HCT116 (cell line): ENCODE results near the gene GSKIP. TPM values are rescaled to one million over a fixed set of nuclear protein-coding genes. Genes with fewer than 3 reads are reported as not detected.
A peak's percentile ranks its signal among the peaks of the same experiment; 100 is the strongest.

ENCODE experiments used
- ATAC-seq: fragments of 200-7000 bp; cut with Tn5 transposase; 2 replicates; pipeline ENCODE4 v1.9.1; 2020; ENCODE audit warnings: mild to moderate bottlenecking, moderate library complexity
- BruUV-seq: library from RNA; stranded (reverse); fragments of 400-500 nt; replicated peaks from 2 replicates; lab custom pipeline; 2021; lab: Mats Ljungman, UMichigan
- CTCF ChIA-PET: fragments of 300-600 bp; sonication (Branson Sonifier 250); formaldehyde crosslinking; loops from one replicate; lab custom pipeline; 2021; ENCODE audit warnings: antibody characterized with exemption; lab: Charles Lee
- POLR2A ChIA-PET: fragments of 300-600, 350-600 bp; sonication (Branson Sonifier 250); formaldehyde crosslinking; loops from one replicate; lab custom pipeline; 2021; ENCODE audit warnings: antibody characterized with exemption; lab: Charles Lee
- RAD21 ChIA-PET, 2 experiments: fragments of 300-600 bp; sonication (Branson Sonifier 250); formaldehyde crosslinking; loops; one replicate each; lab custom pipeline; 2023; ENCODE audit warnings: low total read pairs in 2 of 2; ENCODE audit not compliant: uncharacterized antibody in 2 of 2, unreplicated experiment in 2 of 2, low non-redundant PET in 1 of 2; lab: Charles Lee
- DNase-seq: peaks from one replicate; pipeline ENCODE4 v3.0.0-alpha.2; 2010; ENCODE audit warnings: low read depth, low spot score
- H2AFZ ChIP-seq: fragments of 200-600 bp; shearing (Covaris generic), sonication (generic); 2 replicates; pipeline ENCODE4 v1.6.1; 2017; ENCODE audit warnings: low read depth, mixed run types, mixed read lengths, antibody characterized with exemption, low read length; ENCODE audit not compliant: poor library complexity, severe bottlenecking
- H3K27ac ChIP-seq: 2 replicates; pipeline ENCODE4 v1.5.1; 2012; ENCODE audit warnings: low read depth, low read length
- H3K27me3 ChIP-seq: fragments of 200-600 bp; sonication (generic); 2 replicates; pipeline ENCODE4 v1.6.1; 2016; ENCODE audit warnings: mixed run types, low read length, mixed read lengths; ENCODE audit not compliant: insufficient read depth
- H3K36me3 ChIP-seq, 2 experiments: fragments of 200-500 bp in 1 of 2; fragments of 200-600 bp in 1 of 2; sonication (Bioruptor generic) in 1 of 2; sonication (generic) in 1 of 2; 2 replicates each; pipeline versions ENCODE4 v1.5.1 to v1.6.1; 2014 to 2016; ENCODE audit warnings: low read length in 2 of 2, inconsistent platforms in 1 of 2, mixed read lengths in 1 of 2, mixed run types in 1 of 2; ENCODE audit not compliant: insufficient read depth in 2 of 2, control insufficient read depth in 1 of 2
- H3K4me1 ChIP-seq, 2 experiments: fragments of 200-600 bp in 1 of 2; sonication (generic) in 1 of 2; 2 replicates each; pipeline versions ENCODE4 v1.5.1 to v1.6.1; 2012 to 2017; ENCODE audit warnings: low read length in 2 of 2, inconsistent platforms in 1 of 2, mild to moderate bottlenecking in 1 of 2, mixed read lengths in 1 of 2, mixed run types in 1 of 2, moderate library complexity in 1 of 2; ENCODE audit not compliant: insufficient read depth in 2 of 2, control insufficient read depth in 1 of 2
- H3K4me2 ChIP-seq: fragments of 200-600 bp; sonication (generic); 2 replicates; pipeline ENCODE4 v1.6.1; 2017; ENCODE audit warnings: mixed run types, low read length, mixed read lengths
- H3K4me3 ChIP-seq, 2 experiments: fragments of 200-600 bp in 1 of 2; sonication (generic) in 1 of 2; replicated peaks in 1 of 2; 2 replicates each; pipeline ENCODE4 v1.5.1; 2011 to 2016; ENCODE audit warnings: low read length in 2 of 2, control low read depth in 1 of 2, low read depth in 1 of 2, mild to moderate bottlenecking in 1 of 2, mixed read lengths in 1 of 2, mixed run types in 1 of 2
- H3K79me2 ChIP-seq: fragments of 200-600 bp; sonication (generic); 2 replicates; pipeline ENCODE4 v1.6.1; 2017; ENCODE audit warnings: mild to moderate bottlenecking, mixed run types, low read length, moderate library complexity, mixed read lengths; ENCODE audit not compliant: insufficient read depth
- H3K9ac ChIP-seq: fragments of 200-600 bp; sonication (generic); 2 replicates; pipeline ENCODE4 v1.6.1; 2016; ENCODE audit warnings: low read length, mixed read lengths
- H3K9me2 ChIP-seq: fragments of 200-600 bp; sonication (generic), shearing (Covaris generic); 2 replicates; pipeline ENCODE4 v1.6.1; 2017; ENCODE audit warnings: mixed run types, mild to moderate bottlenecking, moderate library complexity; ENCODE audit not compliant: insufficient read depth
- H3K9me3 ChIP-seq, 2 experiments: fragments of 200-500 bp in 1 of 2; fragments of 200-600 bp in 1 of 2; sonication (Bioruptor generic) in 1 of 2; sonication (generic) in 1 of 2; 2 replicates each; pipeline ENCODE4 v1.6.1; 2014 to 2017; ENCODE audit warnings: low read length in 2 of 2, mixed read lengths in 2 of 2, inconsistent platforms in 1 of 2, low read depth in 1 of 2, mild to moderate bottlenecking in 1 of 2, mixed run types in 1 of 2, moderate library complexity in 1 of 2; ENCODE audit not compliant: control insufficient read depth in 1 of 2, insufficient read depth in 1 of 2
- H4K20me1 ChIP-seq: fragments of 200-600 bp; sonication (generic), shearing (Covaris generic); 2 replicates; pipeline ENCODE4 v1.6.1; 2017; ENCODE audit warnings: mixed run types, mild to moderate bottlenecking, moderate library complexity; ENCODE audit not compliant: insufficient read depth
- CBX3 ChIP-seq: IDR thresholded peaks from 2 replicates; pipeline ENCODE4 v1.6.1; 2012; ENCODE audit warnings: low read depth
- POLR2A ChIP-seq: IDR thresholded peaks from 2 replicates; pipeline ENCODE4 v1.7.0; 2011; ENCODE audit warnings: borderline replicate concordance; ENCODE audit not compliant: insufficient read depth, insufficient read length; ENCODE audit errors: extremely low read depth
- SIN3A ChIP-seq: IDR thresholded peaks from 2 replicates; pipeline ENCODE4 v1.6.1; 2012; ENCODE audit warnings: low read depth
- SRF ChIP-seq: IDR thresholded peaks from 2 replicates; pipeline ENCODE4 v1.6.1; 2012; ENCODE audit warnings: low read depth
- ZNF274 ChIP-seq: fragments of 200-500 bp; sonication (Bioruptor generic); IDR thresholded peaks from 2 replicates; pipeline ENCODE4 v1.6.1; 2014; ENCODE audit warnings: mild to moderate bottlenecking, low read depth, low read length, inconsistent platforms
- intact Hi-C: fragments of 100-400 bp; cut with micrococcal nuclease; formaldehyde crosslinking; loops from 2 replicates; pipeline ENCODE4 v1.10.0; 2022
- total RNA-seq: library from RNA; stranded (reverse); gene quantifications from one replicate; pipeline ENCODE4 v1.2.1, GENCODE V29; 2021; ENCODE audit not compliant: unreplicated experiment

Gene GSKIP
- total RNA-seq, 1 experiment from 2014 or later: 21.7 TPM

DNA sequence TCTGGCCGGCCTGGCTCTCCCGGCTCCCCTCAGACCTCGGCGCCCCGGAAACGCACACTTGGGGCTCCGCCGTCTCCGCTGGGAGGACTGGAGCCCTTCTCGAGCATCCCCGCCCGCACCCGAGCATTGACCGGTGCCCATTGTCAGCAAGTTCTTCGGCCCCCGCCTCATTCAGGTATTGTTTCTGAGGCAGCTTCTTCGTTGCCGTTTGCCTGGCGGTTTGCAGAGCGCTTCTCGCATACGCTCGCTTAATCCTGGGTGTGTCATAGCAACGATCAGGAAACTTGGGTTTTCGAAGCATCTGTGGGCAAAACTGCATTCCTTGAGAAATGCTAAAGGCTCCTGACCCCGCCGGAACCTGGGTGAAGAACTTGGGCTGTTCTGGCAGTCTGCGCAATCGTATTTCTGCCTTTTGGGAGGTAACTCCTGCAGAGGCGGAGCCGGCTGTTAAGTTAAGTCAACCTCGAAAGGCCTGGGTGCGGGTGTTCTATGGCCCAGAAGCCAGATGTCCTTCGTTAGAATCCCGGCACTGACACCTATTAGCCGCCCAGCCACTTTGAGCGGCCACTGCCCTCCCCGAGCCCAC is 518 bp downstream of the GSKIP start:
- intact Hi-C loops: loop anchor here (2.0 to 10.0 kb wide), 2 partner anchors 27 to 141 kb away; partner anchors contain the start of gene PAPOLA
- POLR2A ChIA-PET: no interaction called here
- H3K4me2 ChIP-seq: peak overlapping the region; percentile 98
- H2AFZ ChIP-seq: no peak overlapping the region
- peak overlapping the region; percentile 58; the same call in 1 of the 2 replicates for H3K27ac ChIP-seq
- H3K79me2 ChIP-seq: peaks cover 43% of the 10 kb centered on the region
- peaks cover 11 to 30% of the 10 kb centered on the region in 2 experiments; a peak in 2 of 4 replicates for H3K4me1 ChIP-seq
- TF ChIP-seq POLR2A: no peak
- no peak for TF ChIP-seq SIN3A
- H3K9ac ChIP-seq: peak overlapping the region; percentile 76
- no peaks in the 10 kb centered on the region for H3K36me3 ChIP-seq
- RAD21 ChIA-PET: no interaction called here
- no peaks in the 10 kb centered on the region for H3K27me3 ChIP-seq
- no peaks in the 10 kb centered on the region for H3K9me3 ChIP-seq
- peak; percentile 37 for ATAC-seq
- DNase-seq: no peak
- CTCF ChIA-PET: no interaction called here
- BruUV-seq: no TSS peak
- H3K4me3 ChIP-seq: peak overlapping the region; percentile 85 to 92
- H3K9me2 ChIP-seq: no peaks in the 10 kb centered on the region
- no peaks in the 10 kb centered on the region for H4K20me1 ChIP-seq

GRCh38 chr14:96364962-96365361 is 1.6 kb downstream of the GSKIP start:
- Histone ChIP-seq H3K79me2 (peaks cover 48% of the 10 kb centered on the region), H3K36me3 (no peaks in the 10 kb centered on the region), H3K27me3 (no peaks in the 10 kb centered on the region), H3K4me2 (peak overlapping the region; percentile 98), H3K4me3 (peak overlapping the region; percentile 85 to 92; a peak in 3 of 4 replicates), H3K4me1 (peaks cover 11 to 30% of the 10 kb centered on the region in 2 experiments; a peak in 2 of 4 replicates), H2AFZ (no peak overlapping the region), H3K9me2 (no peaks in the 10 kb centered on the region), H3K27ac (no peak overlapping the region), H4K20me1 (no peaks in the 10 kb centered on the region), H3K9ac (peak overlapping the region; percentile 76; the same call in 1 of the 2 replicates), H3K9me3 (no peaks in the 10 kb centered on the region)
- no TSS peak for BruUV-seq
- POLR2A ChIA-PET: no interaction called here
- CTCF ChIA-PET: no interaction called here
- DNase-seq (no peak), ATAC-seq (no peak)
- intact Hi-C loops: loop anchor here (10.0 kb wide), 1 partner anchor 140 kb away; the partner anchor contains the start of gene PAPOLA
- TF ChIP-seq ZNF274 (no peak), POLR2A (no peak), SRF (no peak), CBX3 (no peak)
- RAD21 ChIA-PET: no interaction called here
